ENCODE measurements around the gene SLC10A6.

GRCh38 chr4:86831262-86832130, 17.7 kb downstream of the SLC10A6 start:
- TF ChIP-seq, protein P1, sequence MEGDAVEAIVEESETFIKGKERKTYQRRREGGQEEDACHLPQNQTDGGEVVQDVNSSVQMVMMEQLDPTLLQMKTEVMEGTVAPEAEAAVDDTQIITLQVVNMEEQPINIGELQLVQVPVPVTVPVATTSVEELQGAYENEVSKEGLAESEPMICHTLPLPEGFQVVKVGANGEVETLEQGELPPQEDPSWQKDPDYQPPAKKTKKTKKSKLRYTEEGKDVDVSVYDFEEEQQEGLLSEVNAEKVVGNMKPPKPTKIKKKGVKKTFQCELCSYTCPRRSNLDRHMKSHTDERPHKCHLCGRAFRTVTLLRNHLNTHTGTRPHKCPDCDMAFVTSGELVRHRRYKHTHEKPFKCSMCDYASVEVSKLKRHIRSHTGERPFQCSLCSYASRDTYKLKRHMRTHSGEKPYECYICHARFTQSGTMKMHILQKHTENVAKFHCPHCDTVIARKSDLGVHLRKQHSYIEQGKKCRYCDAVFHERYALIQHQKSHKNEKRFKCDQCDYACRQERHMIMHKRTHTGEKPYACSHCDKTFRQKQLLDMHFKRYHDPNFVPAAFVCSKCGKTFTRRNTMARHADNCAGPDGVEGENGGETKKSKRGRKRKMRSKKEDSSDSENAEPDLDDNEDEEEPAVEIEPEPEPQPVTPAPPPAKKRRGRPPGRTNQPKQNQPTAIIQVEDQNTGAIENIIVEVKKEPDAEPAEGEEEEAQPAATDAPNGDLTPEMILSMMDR (IDR thresholded peaks at IDR 0.05): no peak
- no peak for TF ChIP-seq EZH2 (IDR thresholded peaks at IDR 0.05)

Measured in neural progenitor cell (in vitro differentiated cells).